HCT116 (cell line): ENCODE measurements around the gene PSMD10. TPM values are rescaled to one million over a fixed set of nuclear protein-coding genes. Genes with fewer than 3 reads are reported as not detected.

Source experiments
- ATAC-seq: fragments of 200-7000 bp; cut with Tn5 transposase; 2 replicates; pipeline ENCODE4 v1.9.1; 2020; ENCODE audit warnings: mild to moderate bottlenecking, moderate library complexity
- BruUV-seq: library from RNA; stranded (reverse); fragments of 400-500 nt; replicated peaks from 2 replicates; lab custom pipeline; 2021; lab: Mats Ljungman, UMichigan
- CTCF ChIA-PET: fragments of 300-600 bp; sonication (Branson Sonifier 250); formaldehyde crosslinking; loops from one replicate; lab custom pipeline; 2021; ENCODE audit warnings: antibody characterized with exemption; lab: Charles Lee
- POLR2A ChIA-PET: fragments of 300-600, 350-600 bp; sonication (Branson Sonifier 250); formaldehyde crosslinking; loops from one replicate; lab custom pipeline; 2021; ENCODE audit warnings: antibody characterized with exemption; lab: Charles Lee
- RAD21 ChIA-PET, 2 experiments: fragments of 300-600 bp; sonication (Branson Sonifier 250); formaldehyde crosslinking; loops; one replicate each; lab custom pipeline; 2023; ENCODE audit warnings: low total read pairs in 2 of 2; ENCODE audit not compliant: uncharacterized antibody in 2 of 2, unreplicated experiment in 2 of 2, low non-redundant PET in 1 of 2; lab: Charles Lee
- DNase-seq: peaks from one replicate; pipeline ENCODE4 v3.0.0-alpha.2; 2010; ENCODE audit warnings: low read depth, low spot score
- H2AFZ ChIP-seq: fragments of 200-600 bp; shearing (Covaris generic), sonication (generic); 2 replicates; pipeline ENCODE4 v1.6.1; 2017; ENCODE audit warnings: low read depth, mixed run types, mixed read lengths, antibody characterized with exemption, low read length; ENCODE audit not compliant: poor library complexity, severe bottlenecking
- H3K27ac ChIP-seq: 2 replicates; pipeline ENCODE4 v1.5.1; 2012; ENCODE audit warnings: low read depth, low read length
- H3K27me3 ChIP-seq: fragments of 200-600 bp; sonication (generic); 2 replicates; pipeline ENCODE4 v1.6.1; 2016; ENCODE audit warnings: mixed run types, low read length, mixed read lengths; ENCODE audit not compliant: insufficient read depth
- H3K36me3 ChIP-seq, 2 experiments: fragments of 200-500 bp in 1 of 2; fragments of 200-600 bp in 1 of 2; sonication (Bioruptor generic) in 1 of 2; sonication (generic) in 1 of 2; 2 replicates each; pipeline versions ENCODE4 v1.5.1 to v1.6.1; 2014 to 2016; ENCODE audit warnings: low read length in 2 of 2, inconsistent platforms in 1 of 2, mixed read lengths in 1 of 2, mixed run types in 1 of 2; ENCODE audit not compliant: insufficient read depth in 2 of 2, control insufficient read depth in 1 of 2
- H3K4me1 ChIP-seq, 2 experiments: fragments of 200-600 bp in 1 of 2; sonication (generic) in 1 of 2; 2 replicates each; pipeline versions ENCODE4 v1.5.1 to v1.6.1; 2012 to 2017; ENCODE audit warnings: low read length in 2 of 2, inconsistent platforms in 1 of 2, mild to moderate bottlenecking in 1 of 2, mixed read lengths in 1 of 2, mixed run types in 1 of 2, moderate library complexity in 1 of 2; ENCODE audit not compliant: insufficient read depth in 2 of 2, control insufficient read depth in 1 of 2
- H3K4me2 ChIP-seq: fragments of 200-600 bp; sonication (generic); 2 replicates; pipeline ENCODE4 v1.6.1; 2017; ENCODE audit warnings: mixed run types, low read length, mixed read lengths
- H3K4me3 ChIP-seq, 2 experiments: fragments of 200-600 bp in 1 of 2; sonication (generic) in 1 of 2; replicated peaks in 1 of 2; 2 replicates each; pipeline ENCODE4 v1.5.1; 2011 to 2016; ENCODE audit warnings: low read length in 2 of 2, control low read depth in 1 of 2, low read depth in 1 of 2, mild to moderate bottlenecking in 1 of 2, mixed read lengths in 1 of 2, mixed run types in 1 of 2
- H3K79me2 ChIP-seq: fragments of 200-600 bp; sonication (generic); 2 replicates; pipeline ENCODE4 v1.6.1; 2017; ENCODE audit warnings: mild to moderate bottlenecking, mixed run types, low read length, moderate library complexity, mixed read lengths; ENCODE audit not compliant: insufficient read depth
- H3K9ac ChIP-seq: fragments of 200-600 bp; sonication (generic); 2 replicates; pipeline ENCODE4 v1.6.1; 2016; ENCODE audit warnings: low read length, mixed read lengths
- H3K9me2 ChIP-seq: fragments of 200-600 bp; sonication (generic), shearing (Covaris generic); 2 replicates; pipeline ENCODE4 v1.6.1; 2017; ENCODE audit warnings: mixed run types, mild to moderate bottlenecking, moderate library complexity; ENCODE audit not compliant: insufficient read depth
- H3K9me3 ChIP-seq, 2 experiments: fragments of 200-500 bp in 1 of 2; fragments of 200-600 bp in 1 of 2; sonication (Bioruptor generic) in 1 of 2; sonication (generic) in 1 of 2; 2 replicates each; pipeline ENCODE4 v1.6.1; 2014 to 2017; ENCODE audit warnings: low read length in 2 of 2, mixed read lengths in 2 of 2, inconsistent platforms in 1 of 2, low read depth in 1 of 2, mild to moderate bottlenecking in 1 of 2, mixed run types in 1 of 2, moderate library complexity in 1 of 2; ENCODE audit not compliant: control insufficient read depth in 1 of 2, insufficient read depth in 1 of 2
- H4K20me1 ChIP-seq: fragments of 200-600 bp; sonication (generic), shearing (Covaris generic); 2 replicates; pipeline ENCODE4 v1.6.1; 2017; ENCODE audit warnings: mixed run types, mild to moderate bottlenecking, moderate library complexity; ENCODE audit not compliant: insufficient read depth
- CBX3 ChIP-seq: IDR thresholded peaks from 2 replicates; pipeline ENCODE4 v1.6.1; 2012; ENCODE audit warnings: low read depth
- CEBPB ChIP-seq: IDR thresholded peaks from 2 replicates; pipeline ENCODE4 v1.6.1; 2012; ENCODE audit warnings: low read depth
- EZH2 ChIP-seq: fragments of 200-600 bp; sonication (generic); IDR thresholded peaks from 2 replicates; pipeline ENCODE4 v1.6.1; 2017; ENCODE audit warnings: antibody characterized with exemption, mixed run types
- EZH2phosphoT487 ChIP-seq: fragments of 200-600 bp; IDR thresholded peaks from 2 replicates; pipeline ENCODE4 v1.6.1; 2018; ENCODE audit warnings: antibody characterized with exemption, borderline replicate concordance
- TCF7L2 ChIP-seq: IDR thresholded peaks from 2 replicates; pipeline ENCODE4 v1.7.0; 2011; ENCODE audit warnings: borderline replicate concordance, inconsistent platforms; ENCODE audit not compliant: insufficient read depth, insufficient read length; ENCODE audit errors: extremely low read depth
- YY1 ChIP-seq: IDR thresholded peaks from 2 replicates; pipeline ENCODE4 v1.6.1; 2011; ENCODE audit warnings: low read length, low read depth, moderate library complexity, mild to moderate bottlenecking; ENCODE audit not compliant: insufficient replicate concordance; ENCODE audit errors: extremely low read depth
- ZFX ChIP-seq: fragments of 450-650 bp; IDR thresholded peaks from 2 replicates; pipeline ENCODE4 v1.6.1; 2017
- ZNF274 ChIP-seq: fragments of 200-500 bp; sonication (Bioruptor generic); IDR thresholded peaks from 2 replicates; pipeline ENCODE4 v1.6.1; 2014; ENCODE audit warnings: mild to moderate bottlenecking, low read depth, low read length, inconsistent platforms
- intact Hi-C: fragments of 100-400 bp; cut with micrococcal nuclease; formaldehyde crosslinking; loops from 2 replicates; pipeline ENCODE4 v1.10.0; 2022
- total RNA-seq: library from RNA; stranded (reverse); gene quantifications from one replicate; pipeline ENCODE4 v1.2.1, GENCODE V29; 2021; ENCODE audit not compliant: unreplicated experiment
- TF ChIP-seq, protein P1 (sequence below): IDR thresholded peaks from 2 replicates; pipeline ENCODE4 v1.6.1; 2012
- TF ChIP-seq, protein P2 (sequence below), 3 experiments: fragments of 200-600 bp in 1 of 3; sonication (generic) in 1 of 3; IDR thresholded peaks in 2 of 3; conservative IDR thresholded peaks in 1 of 3; 2 replicates each; pipeline ENCODE4 v1.5.1; 2012 to 2017; ENCODE audit warnings: low read depth in 2 of 3, low read length in 2 of 3, antibody characterized with exemption in 1 of 3, borderline replicate concordance in 1 of 3, control low read depth in 1 of 3, mild to moderate bottlenecking in 1 of 3, mixed read lengths in 1 of 3, mixed run types in 1 of 3, moderate library complexity in 1 of 3; ENCODE audit not compliant: insufficient read depth in 1 of 3

PSMD10 gene
- total RNA-seq, 1 experiment from 2014 or later = 55.5 TPM

GRCh38 chrX:108088511-108088910 is 2.8 kb downstream of the PSMD10 start (continued):
- no peak for TF ChIP-seq ZNF274
- TF ChIP-seq, protein P1, sequence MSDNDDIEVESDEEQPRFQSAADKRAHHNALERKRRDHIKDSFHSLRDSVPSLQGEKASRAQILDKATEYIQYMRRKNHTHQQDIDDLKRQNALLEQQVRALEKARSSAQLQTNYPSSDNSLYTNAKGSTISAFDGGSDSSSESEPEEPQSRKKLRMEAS = no peak
- TF ChIP-seq, all 23 proteins: peak for 0

DNA sequence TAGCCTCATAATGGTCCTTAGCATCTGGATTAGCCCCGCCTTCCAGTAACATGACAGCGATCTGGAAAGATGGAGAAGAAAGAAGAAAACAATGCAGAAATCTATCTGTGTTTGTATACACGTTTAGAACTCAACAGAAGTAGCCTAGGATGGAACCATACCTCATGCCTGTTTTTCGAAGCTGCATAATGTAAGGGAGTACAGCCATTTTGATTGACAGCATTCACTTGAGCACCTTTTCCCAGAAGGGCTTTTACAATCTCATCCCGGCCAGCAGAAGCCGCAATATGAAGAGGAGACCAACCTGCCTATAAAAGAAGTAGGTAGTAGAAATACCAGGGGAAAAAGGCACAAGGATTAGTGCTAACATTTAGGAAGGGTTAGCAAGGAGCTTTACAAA is 3.5 kb downstream of the PSMD10 start:
- Histone ChIP-seq H3K4me1 (peaks cover 0 to 2% of the 10 kb centered on the region in 2 experiments; a peak in 2 of 4 replicates), H3K9me2 (no peaks in the 10 kb centered on the region), H3K36me3 (peaks cover 0 to 8% of the 10 kb centered on the region in 2 experiments; a peak in 2 of 4 replicates), H3K79me2 (peaks cover 24% of the 10 kb centered on the region), H3K27ac (no peak overlapping the region), H3K4me2 (no peak overlapping the region), H3K9me3 (no peaks in the 10 kb centered on the region)
- no TSS peak for BruUV-seq
- RAD21 ChIA-PET = no interaction called here
- intact Hi-C loops = no loop called here
- TF ChIP-seq EZH2phosphoT487 = no peak
- no peak for TF ChIP-seq EZH2
- no peak for TF ChIP-seq TCF7L2
- no peak for TF ChIP-seq YY1
- TF ChIP-seq ZFX = no peak
- TF ChIP-seq, protein P1 = no peak
- TF ChIP-seq CEBPB = no peak
- no peak for TF ChIP-seq CBX3
- TF ChIP-seq, protein P2, sequence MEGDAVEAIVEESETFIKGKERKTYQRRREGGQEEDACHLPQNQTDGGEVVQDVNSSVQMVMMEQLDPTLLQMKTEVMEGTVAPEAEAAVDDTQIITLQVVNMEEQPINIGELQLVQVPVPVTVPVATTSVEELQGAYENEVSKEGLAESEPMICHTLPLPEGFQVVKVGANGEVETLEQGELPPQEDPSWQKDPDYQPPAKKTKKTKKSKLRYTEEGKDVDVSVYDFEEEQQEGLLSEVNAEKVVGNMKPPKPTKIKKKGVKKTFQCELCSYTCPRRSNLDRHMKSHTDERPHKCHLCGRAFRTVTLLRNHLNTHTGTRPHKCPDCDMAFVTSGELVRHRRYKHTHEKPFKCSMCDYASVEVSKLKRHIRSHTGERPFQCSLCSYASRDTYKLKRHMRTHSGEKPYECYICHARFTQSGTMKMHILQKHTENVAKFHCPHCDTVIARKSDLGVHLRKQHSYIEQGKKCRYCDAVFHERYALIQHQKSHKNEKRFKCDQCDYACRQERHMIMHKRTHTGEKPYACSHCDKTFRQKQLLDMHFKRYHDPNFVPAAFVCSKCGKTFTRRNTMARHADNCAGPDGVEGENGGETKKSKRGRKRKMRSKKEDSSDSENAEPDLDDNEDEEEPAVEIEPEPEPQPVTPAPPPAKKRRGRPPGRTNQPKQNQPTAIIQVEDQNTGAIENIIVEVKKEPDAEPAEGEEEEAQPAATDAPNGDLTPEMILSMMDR (IDR thresholded peaks at IDR 0.05 in 2 of 3, conservative IDR thresholded peaks at IDR 0.05 in 1 of 3; ENCODE audit: borderline replicate concordance in 1 of 3, insufficient read depth in 1 of 3, low read depth in 2 of 3, low read length in 2 of 3) = no peak
- TF ChIP-seq, all 23 proteins: peak for 0
- Histone ChIP-seq H3K27me3 (no peaks in the 10 kb centered on the region), H3K4me3 (no peak overlapping the region), H2AFZ (no peak overlapping the region), H4K20me1 (no peaks in the 10 kb centered on the region), H3K9ac (no peak overlapping the region)
- ATAC-seq (no peak), DNase-seq (no peak)
- ChIA-PET POLR2A (no interaction called here), CTCF (no interaction called here)
